ENCODE measurements around the gene HSFX1. TPM values are rescaled to one million over a fixed set of nuclear protein-coding genes. Genes with fewer than 3 reads are reported as not detected.
"Not testable (repeated sequence)": the region's sequence is repeated elsewhere in the genome, so short reads cannot be mapped to it uniquely, and the experiment has no call there.

HSFX1 gene
- under 1 TPM in 2 of 3 donors, not detected in 1; 0.29 to 0.31 TPM for polyA plus RNA-seq

GRCh38 chrX:149773768-149774167 is at the start of gene HSFX1:
HSFX1 (plus strand) TSS chrX:149774068; CDS start chrX:149774682, 614 bp downstream.
- no CpG with 5 or more reads among the region's 17 CpGs for WGBS, 3 donors
- not testable (repeated sequence) for H3K27ac ChIP-seq (ENCODE audit: low read depth, low read length)

GRCh38 chrX:149727308-149727707 is 46.6 kb upstream of the HSFX1 start:
- not testable (repeated sequence) for H3K27ac ChIP-seq (ENCODE audit: low read depth, low read length)
- whole genome bisulfite sequencing, 3 donors = 67 to 89% methylated on average over 3 of the region's 7 CpGs; no CpG with 5 or more reads in 1 of the 3 donors

GRCh38 chrX:149742269-149742668 is 31.6 kb upstream of the HSFX1 start:
- WGBS, 3 donors = 25% methylated on average over 1 of the region's 6 CpGs; no CpG with 5 or more reads in 2 of the 3 donors

GRCh38 chrX:149746390-149747007 is 27.4 kb upstream of the HSFX1 start:
- not testable (repeated sequence) for H3K27ac ChIP-seq (ENCODE audit: low read depth, low read length)
- 80 to 94% (median 86%) methylated on average over 2 of the region's 6 CpGs for WGBS, 3 donors

More at GRCh38 chrX:149742269-149742668, 31.6 kb upstream of the HSFX1 start:
- H3K27ac ChIP-seq (ENCODE audit: low read depth, low read length) = not testable (repeated sequence)

- 77 to 85% (median 78%) methylated on average over 7 to 8 of the region's 8 CpGs for WGBS, 3 donors
- no peak overlapping the region for H3K27ac ChIP-seq (ENCODE audit: low read depth, low read length)
Observed at GRCh38 chrX:149757206-149758067, 16.4 kb upstream of the HSFX1 start.

GRCh38 chrX:149758068-149758714 is 15.7 kb upstream of the HSFX1 start:
- WGBS, 3 donors = 92 to 93% (median 92%) methylated on average over 8 to 18 of the region's 18 CpGs
- no peak overlapping the region for H3K27ac ChIP-seq (ENCODE audit: low read depth, low read length)

GRCh38 chrX:149758715-149759078 is 15.2 kb upstream of the HSFX1 start:
- 87 to 100% (median 89%) methylated on average over 3 to 16 of the region's 17 CpGs for WGBS, 3 donors
- H3K27ac ChIP-seq (ENCODE audit: low read depth, low read length) = not testable (repeated sequence)

- WGBS, 3 donors = 72 to 91% (median 89%) methylated on average over 5 to 7 of the region's 7 CpGs
- H3K27ac ChIP-seq (ENCODE audit: low read depth, low read length) = no peak overlapping the region
Observed at GRCh38 chrX:149759824-149760223, 14.0 kb upstream of the HSFX1 start.

GRCh38 chrX:149760965-149761364 is 12.9 kb upstream of the HSFX1 start:
- WGBS, 3 donors = 82 to 90% (median 83%) methylated on average over 1 to 3 of the region's 3 CpGs

GRCh38 chrX:149761858-149762674 is 11.8 kb upstream of the HSFX1 start:
- H3K27ac ChIP-seq (ENCODE audit: low read depth, low read length) = not testable (repeated sequence)
- 87 to 95% (median 91%) methylated on average over 11 to 22 of the region's 22 CpGs for WGBS, 3 donors

More at GRCh38 chrX:149760965-149761364, 12.9 kb upstream of the HSFX1 start:
- no peak overlapping the region for H3K27ac ChIP-seq (ENCODE audit: low read depth, low read length)

- H3K27ac ChIP-seq (ENCODE audit: low read depth, low read length) = no peak overlapping the region
- WGBS, 3 donors = 64 to 86% (median 67%) methylated on average over 9 to 10 of the region's 11 CpGs
Observed at GRCh38 chrX:149762696-149763614, 10.9 kb upstream of the HSFX1 start.

- WGBS, 3 donors = 86 to 93% methylated on average over 3 of the region's 12 CpGs; no CpG with 5 or more reads in 1 of the 3 donors
Observed at GRCh38 chrX:149770344-149770743, 3.5 kb upstream of the HSFX1 start.

GRCh38 chrX:149773026-149773425 is 842 bp upstream of the HSFX1 start:
- not testable (repeated sequence) for H3K27ac ChIP-seq (ENCODE audit: low read depth, low read length)
- WGBS, 3 donors = no CpG with 5 or more reads among the region's 9 CpGs

More at GRCh38 chrX:149770344-149770743, 3.5 kb upstream of the HSFX1 start:
- H3K27ac ChIP-seq (ENCODE audit: low read depth, low read length) = not testable (repeated sequence)

- H3K27ac ChIP-seq (ENCODE audit: low read depth, low read length) = not testable (repeated sequence)
- WGBS, 3 donors = no CpG with 5 or more reads among the region's 7 CpGs
Observed at GRCh38 chrX:149777999-149778398, 4.1 kb downstream of the HSFX1 start.

GRCh38 chrX:149781727-149782126 is 7.9 kb downstream of the HSFX1 start, which contains the start of gene MAGEA9:
MAGEA9 (plus strand) TSS chrX:149781930; CDS start chrX:149786211, 4,281 bp downstream.
- WGBS, 3 donors = no CpG with 5 or more reads among the region's 14 CpGs
- not testable (repeated sequence) for H3K27ac ChIP-seq (ENCODE audit: low read depth, low read length)

GRCh38 chrX:149795531-149795930 is 21.7 kb downstream of the HSFX1 start:
- not testable (repeated sequence) for H3K27ac ChIP-seq (ENCODE audit: low read depth, low read length)
- WGBS, 3 donors = no CpG with 5 or more reads among the region's 1 CpG

GRCh38 chrX:149799095-149799714 is 25.3 kb downstream of the HSFX1 start:
- WGBS, 3 donors = 67 to 89% (median 80%) methylated on average over 6 of the region's 6 CpGs
- H3K27ac ChIP-seq (ENCODE audit: low read depth, low read length) = no peak overlapping the region
